ENCODE results near the gene STX10.

The STX10 gene

DNA sequence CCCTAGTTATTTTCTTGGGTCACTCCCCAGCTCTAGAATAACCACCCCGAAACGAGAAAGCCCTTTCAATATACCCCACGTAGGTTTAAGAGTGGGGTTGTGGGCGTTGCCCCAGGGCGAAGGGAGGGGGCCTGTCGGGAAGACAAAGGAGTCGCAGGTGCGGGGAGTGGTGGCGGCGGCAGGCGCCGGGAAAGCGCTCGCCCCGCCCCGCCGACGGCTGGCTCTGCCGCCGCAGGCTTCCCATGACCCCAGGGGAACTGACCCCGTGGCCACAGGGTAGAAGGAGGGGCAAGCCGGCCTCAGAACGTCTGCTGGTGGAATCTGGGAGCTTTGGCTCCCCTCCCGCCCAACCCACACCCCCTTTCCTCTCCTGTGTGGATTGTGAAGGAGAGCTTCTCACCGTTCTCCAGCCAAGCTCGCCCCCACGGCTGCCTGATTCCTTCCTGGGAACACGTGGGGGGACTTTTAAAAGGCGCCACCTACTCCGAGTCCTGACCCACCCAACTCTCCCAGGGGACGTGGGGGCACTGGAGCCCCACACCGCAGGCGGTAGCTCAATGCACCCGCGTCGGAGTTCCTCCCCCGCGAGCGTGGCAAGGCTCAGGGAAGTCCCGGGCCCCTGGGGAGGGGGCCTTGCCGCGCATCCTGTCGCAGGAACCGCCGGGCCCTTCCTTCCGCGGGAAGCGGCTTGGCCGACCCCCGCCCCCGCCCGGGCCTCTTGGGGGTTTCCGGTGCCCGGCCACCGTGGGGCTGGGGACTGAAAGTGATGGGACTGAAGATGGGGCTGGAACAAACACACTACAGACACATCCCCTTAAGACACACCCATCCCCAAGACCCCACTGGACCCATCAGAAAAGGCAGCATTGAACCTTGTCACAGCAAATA lies 5.5 kb upstream of the STX10 start:
- peak overlapping the region; percentile 95; the same call in 1 of the 2 replicates for H3K4me3 ChIP-seq (ENCODE audit: low read length)
- TF ChIP-seq ZNF274 (IDR thresholded peaks at IDR 0.05; ENCODE audit: low read depth, low read length), result no peak

DNA sequence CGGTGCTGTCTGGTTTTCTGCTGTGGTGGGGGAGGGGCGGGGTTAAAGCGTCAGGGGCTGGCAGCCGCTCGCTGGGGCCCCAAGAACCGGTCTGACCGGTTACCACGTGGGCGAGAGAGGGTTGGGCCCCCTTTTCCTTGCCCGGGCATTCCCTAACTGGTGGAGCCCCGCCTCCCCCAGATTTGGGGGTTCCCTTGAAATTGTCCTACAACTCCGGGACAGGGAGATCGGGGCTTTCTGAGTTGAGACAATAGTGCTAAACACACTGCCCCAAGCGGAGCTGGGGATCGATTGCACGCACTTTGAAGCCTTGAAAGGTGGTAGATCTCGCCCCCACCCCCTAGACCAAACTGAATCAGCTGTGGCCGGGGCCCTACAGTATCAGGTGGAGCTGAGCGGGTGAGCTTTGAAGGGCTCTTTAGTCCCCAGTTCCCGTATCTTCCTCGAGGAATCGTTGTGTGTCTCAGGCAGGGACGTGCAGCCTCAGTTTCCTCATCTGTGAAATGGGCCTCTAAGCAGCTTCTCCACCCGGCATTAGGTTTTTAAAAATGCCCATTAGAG lies 4.8 kb upstream of the STX10 start:
- H3K4me3 ChIP-seq (ENCODE audit: low read length), result peak overlapping the region; percentile 95; the same call in 1 of the 2 replicates

DNA sequence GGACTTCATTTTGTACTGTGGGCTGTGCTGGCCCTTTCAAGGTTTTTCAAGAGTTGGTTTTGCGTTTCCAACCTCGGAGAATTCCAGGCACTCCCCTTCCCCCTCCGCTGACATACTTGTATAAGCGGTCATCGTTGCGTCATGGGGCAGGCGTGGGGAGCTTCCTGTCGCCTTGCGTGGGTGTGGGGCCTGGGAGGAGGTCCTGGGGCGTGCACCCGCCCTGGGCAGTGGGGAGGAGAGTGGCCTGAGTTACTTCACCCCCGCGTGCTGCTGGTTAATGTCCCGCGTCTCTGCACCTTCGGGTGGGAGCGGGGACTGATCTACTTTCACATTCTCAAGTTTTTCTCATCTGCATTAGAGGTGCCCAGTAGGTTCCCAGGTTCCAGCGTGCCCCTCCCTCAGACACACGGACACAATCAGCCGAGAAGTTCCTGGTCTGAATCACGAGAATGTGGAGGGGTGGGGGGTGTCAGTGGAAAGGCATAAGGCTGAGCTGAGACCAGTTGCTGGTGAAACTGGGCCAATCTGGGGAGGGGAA lies 4.1 kb upstream of the STX10 start:
- no peak for TF ChIP-seq ZNF274 (IDR thresholded peaks at IDR 0.05; ENCODE audit: low read depth, low read length)
- H3K4me3 ChIP-seq (ENCODE audit: low read length), result peak overlapping the region; percentile 95

More for the DNA sequence above, 4.8 kb upstream of the STX10 start:
- TF ChIP-seq ZNF274 (IDR thresholded peaks at IDR 0.05; ENCODE audit: low read depth, low read length), result no peak

DNA sequence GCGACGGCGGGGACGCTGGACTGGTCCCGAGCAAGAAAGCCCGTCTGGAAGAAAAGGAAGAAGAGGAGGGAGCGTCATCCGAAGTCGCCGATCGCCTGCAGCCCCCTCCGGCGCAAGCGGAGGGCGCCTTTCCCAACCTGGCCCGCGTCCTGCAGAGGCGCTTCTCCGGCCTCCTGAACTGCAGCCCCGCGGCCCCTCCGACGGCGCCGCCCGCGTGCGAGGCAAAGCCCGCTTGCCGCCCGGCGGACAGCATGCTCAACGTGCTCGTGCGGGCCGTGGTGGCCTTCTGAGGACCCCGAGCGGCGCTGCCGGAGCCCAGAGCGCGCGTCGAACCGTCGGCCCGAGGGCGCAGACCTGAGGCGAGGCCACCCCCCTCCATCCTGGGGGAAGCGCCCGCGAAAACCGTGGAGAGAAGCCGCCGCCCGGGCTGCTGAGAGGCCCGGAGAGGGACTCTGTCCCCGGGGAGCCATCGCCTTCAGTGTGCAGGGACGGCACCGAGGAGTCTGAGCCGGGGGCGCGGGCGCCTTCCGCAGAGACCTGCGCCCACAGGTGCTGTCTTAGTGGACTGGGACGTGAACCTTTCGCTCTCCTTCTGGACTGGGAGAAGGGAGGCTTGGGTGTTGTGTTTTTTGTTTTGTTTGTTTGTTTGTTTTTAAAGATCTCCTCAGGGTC lies 3.5 kb upstream of the STX10 start:
- TF ChIP-seq ZNF274 (IDR thresholded peaks at IDR 0.05; ENCODE audit: low read depth, low read length), result no peak
- peak overlapping the region; percentile 95 for H3K4me3 ChIP-seq (ENCODE audit: low read length)

- peak overlapping the region; percentile 95 for H3K4me3 ChIP-seq (ENCODE audit: low read length)
- TF ChIP-seq ZNF274 (IDR thresholded peaks at IDR 0.05; ENCODE audit: low read depth, low read length), result no peak
These were observed 2.9 kb upstream of the STX10 start for GRCh38 chr19:13152974-13153568.

DNA sequence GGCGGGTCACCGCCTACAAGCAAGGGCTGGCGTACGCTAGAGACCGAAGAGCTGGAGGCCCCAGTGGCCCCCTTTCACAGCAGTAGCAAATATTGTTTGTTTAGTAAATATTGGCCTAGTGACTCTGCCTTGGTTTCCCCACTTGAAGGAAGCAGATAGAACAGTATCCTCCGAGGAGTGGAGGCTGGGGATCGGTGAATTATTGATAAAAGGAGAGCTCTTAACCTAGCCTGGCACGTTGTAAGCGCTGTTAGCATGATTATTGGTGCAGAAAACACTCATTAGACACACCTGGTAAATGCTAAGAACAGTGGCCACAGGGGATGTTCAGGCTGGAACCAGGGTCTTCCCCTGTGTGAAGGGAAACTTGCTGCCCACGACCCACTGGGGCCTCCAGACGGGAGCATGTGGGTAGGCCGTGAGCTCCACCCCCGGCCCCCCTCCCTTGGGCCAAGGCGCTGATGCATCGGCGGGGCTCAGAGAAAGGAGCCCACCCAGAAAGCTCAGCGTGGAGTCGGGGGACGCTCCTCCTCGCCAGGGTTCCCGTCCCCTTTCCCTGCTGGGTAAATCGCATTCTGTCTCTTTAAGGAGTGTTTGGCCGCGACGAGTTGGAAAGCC lies 2.3 kb upstream of the STX10 start:
- peak overlapping the region; percentile 80 for H3K4me3 ChIP-seq (ENCODE audit: low read length)
- TF ChIP-seq ZNF274 (IDR thresholded peaks at IDR 0.05; ENCODE audit: low read depth, low read length), result no peak

GRCh38 chr19:13151605-13152355 lies 1.6 kb upstream of the STX10 start:
- no peak for TF ChIP-seq ZNF274 (IDR thresholded peaks at IDR 0.05; ENCODE audit: low read depth, low read length)
- peak overlapping the region; percentile 89 for H3K4me3 ChIP-seq (ENCODE audit: low read length)

DNA sequence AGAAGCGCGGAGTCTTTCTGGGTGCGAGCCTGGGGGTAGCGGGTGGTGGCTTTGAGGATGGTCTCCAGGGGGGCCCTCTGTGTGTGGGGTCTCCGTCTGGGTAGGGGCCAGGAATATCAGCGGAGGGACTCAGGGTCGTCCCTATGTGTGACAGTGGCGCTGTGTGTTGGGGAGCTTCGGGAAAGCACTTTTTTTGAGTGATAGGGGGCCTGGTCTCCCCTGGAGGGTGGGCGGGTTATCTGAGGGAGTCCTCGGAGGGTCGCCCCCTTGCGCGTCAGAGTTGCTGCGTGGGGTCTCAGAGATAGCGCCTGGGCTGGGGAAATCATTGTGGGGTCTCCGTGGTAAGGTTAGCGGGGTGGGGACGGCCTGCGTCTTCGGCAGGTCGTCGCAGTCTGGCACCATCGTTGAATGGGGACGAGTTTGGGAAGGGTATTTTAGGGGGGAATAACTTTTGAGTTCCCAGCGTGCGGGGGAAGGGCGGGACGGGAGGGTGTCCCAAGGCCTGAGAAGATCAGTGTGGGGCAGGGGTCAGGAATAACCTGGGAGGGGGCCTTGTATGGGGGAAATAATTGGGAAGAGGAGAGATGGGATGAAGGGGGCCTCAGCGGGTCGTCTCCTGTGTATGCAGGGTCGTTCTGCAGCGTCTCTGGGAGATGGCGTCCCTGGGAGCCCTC lies 893 bp upstream of the STX10 start:
- TF ChIP-seq ZNF274 (IDR thresholded peaks at IDR 0.05; ENCODE audit: low read depth, low read length), result no peak
- peak overlapping the region; percentile 89 for H3K4me3 ChIP-seq (ENCODE audit: low read length)

GRCh38 chr19:13149628-13150186 lies 468 bp downstream of the STX10 start:
- H3K4me3 ChIP-seq (ENCODE audit: low read length), result peak overlapping the region; percentile 89
- TF ChIP-seq ZNF274 (IDR thresholded peaks at IDR 0.05; ENCODE audit: low read depth, low read length), result no peak

- peak overlapping the region; percentile 89; the same call in 1 of the 2 replicates for H3K4me3 ChIP-seq (ENCODE audit: low read length)
These were observed 975 bp downstream of the STX10 start for GRCh38 chr19:13149173-13149627.

GRCh38 chr19:13146763-13147563 lies 3.2 kb downstream of the STX10 start:
- TF ChIP-seq ZNF274 (IDR thresholded peaks at IDR 0.05; ENCODE audit: low read depth, low read length), result no peak
- H3K4me3 ChIP-seq (ENCODE audit: low read length), result no peak overlapping the region
